ENCODE data around the gene EIF3F. TPM values are rescaled to one million over a fixed set of nuclear protein-coding genes. Genes with fewer than 3 reads are reported as not detected.

Gene EIF3F
- total and polyA plus RNA-seq, 2 of the 13 experiments (the other 11 are each of a cell fraction or from before 2014, with no cell fraction given) = 109 to 191 TPM

GRCh38 chr11:7964261-7964660 is 22.9 kb upstream of the EIF3F start:
- ChIA-PET CTCF (ENCODE audit: low intra/inter-chr PET ratio, low total read pairs) (no interaction called here), POLR2A (no interaction called here)
- TF ChIP-seq PATZ1 (CRISPR knock-in tag; IDR thresholded peaks at IDR 0.05) (no peak), ZFP82 (CRISPR knock-in tag; IDR thresholded peaks at IDR 0.05; ENCODE audit: borderline replicate concordance) (no peak), ZNF570 (CRISPR knock-in tag; IDR thresholded peaks at IDR 0.05; ENCODE audit: borderline replicate concordance) (no peak), ATF2 (CRISPR knock-in tag; IDR thresholded peaks at IDR 0.05) (no peak), TRIM22 (IDR thresholded peaks at IDR 0.05) (no peak), ZNF788 (CRISPR knock-in tag; IDR thresholded peaks at IDR 0.05; ENCODE audit: borderline replicate concordance) (no peak), ELK4 (CRISPR knock-in tag; IDR thresholded peaks at IDR 0.05; ENCODE audit: borderline replicate concordance) (no peak), CSRNP2 (CRISPR knock-in tag; conservative IDR thresholded peaks at IDR 0.05; ENCODE audit: low read depth) (no peak), UBTF (CRISPR knock-in tag; IDR thresholded peaks at IDR 0.05) (no peak), TP53 (CRISPR knock-in tag; conservative IDR thresholded peaks at IDR 0.05) (no peak), TAF1 (CRISPR knock-in tag; IDR thresholded peaks at IDR 0.05) (no peak), GLMP (CRISPR knock-in tag; IDR thresholded peaks at IDR 0.05; ENCODE audit: borderline replicate concordance) (no peak), ZNF678 (CRISPR knock-in tag; IDR thresholded peaks at IDR 0.05) (no peak)

More at GRCh38 chr11:7964261-7964660, 22.9 kb upstream of the EIF3F start:
- no peaks in the 10 kb centered on the region for H3K4me1 ChIP-seq (ENCODE audit: insufficient read depth, low read length)
- intact Hi-C loops (cut with micrococcal nuclease; ENCODE audit: unreplicated experiment) (no loop called here), in situ Hi-C loops (cut with HindIII; ENCODE audit: extremely low pct_ligation_motif_present, low pct_unique_long_range_greater_than_20kb) (no loop called here)
- H3K4me2 ChIP-seq (ENCODE audit: low read depth, low read length) = no peak overlapping the region
- no peak overlapping the region for H3K4me3 ChIP-seq (replicated peaks in 1 of 3; ENCODE audit: insufficient read depth in 1 of 3, low read depth in 2 of 3, low read length in 3 of 3)
- BruUV-seq (replicated peaks) = no TSS peak
- H2AFZ ChIP-seq (ENCODE audit: low read length) = no peak overlapping the region
- DNase-seq (ENCODE audit: low spot score) (no peak), ATAC-seq (no peak), FAIRE-seq (no peak)
- no peaks in the 10 kb centered on the region for H3K9me3 ChIP-seq (ENCODE audit: low read length)
- 3% methylated on average over 3 of the region's 3 CpGs for WGBS (ENCODE audit: low lambda C conversion rate)
- peaks cover 4 to 7% of the 10 kb centered on the region in 2 experiments; a peak in 3 of 5 replicates for H3K27me3 ChIP-seq (ENCODE audit: control insufficient read depth in 1 of 2, insufficient read depth in 2 of 2, low read length in 2 of 2)
- no peak overlapping the region for H3K9ac ChIP-seq (ENCODE audit: insufficient read depth, low read depth, low read length)
- H3K27ac ChIP-seq (ENCODE audit: extremely low read length, insufficient read depth, low read length) = no peak overlapping the region
- H3K36me3 ChIP-seq (replicated peaks in 1 of 2; ENCODE audit: control insufficient read depth in 1 of 2, insufficient read depth in 2 of 2, low read length in 2 of 2) = no peaks in the 10 kb centered on the region
- H4K20me1 ChIP-seq (ENCODE audit: insufficient read depth, low read length) = no peaks in the 10 kb centered on the region
- no peaks in the 10 kb centered on the region for H3K79me2 ChIP-seq (ENCODE audit: insufficient read depth, low read length)

Data from HepG2 (cell line).